Stimulated activated naive CD4-positive, alpha-beta T cell (primary cell): ENCODE measurements around the gene ITPRID2.

ENCODE experiments used
- DNase-seq, 6 experiments: peaks; one replicate each; lab custom pipeline; 2025; lab: John Stamatoyannopoulos, UW

The ITPRID2 gene

GRCh38 chr2:181891258-181891965 is at the start of gene ITPRID2:
TSS of gene ITPRID2 (plus strand) at chr2:181891730. CDS start at chr2:181892067, 337 bp downstream.
- DNase-seq: peak; percentile 29 to 66 (median 48)

DNA sequence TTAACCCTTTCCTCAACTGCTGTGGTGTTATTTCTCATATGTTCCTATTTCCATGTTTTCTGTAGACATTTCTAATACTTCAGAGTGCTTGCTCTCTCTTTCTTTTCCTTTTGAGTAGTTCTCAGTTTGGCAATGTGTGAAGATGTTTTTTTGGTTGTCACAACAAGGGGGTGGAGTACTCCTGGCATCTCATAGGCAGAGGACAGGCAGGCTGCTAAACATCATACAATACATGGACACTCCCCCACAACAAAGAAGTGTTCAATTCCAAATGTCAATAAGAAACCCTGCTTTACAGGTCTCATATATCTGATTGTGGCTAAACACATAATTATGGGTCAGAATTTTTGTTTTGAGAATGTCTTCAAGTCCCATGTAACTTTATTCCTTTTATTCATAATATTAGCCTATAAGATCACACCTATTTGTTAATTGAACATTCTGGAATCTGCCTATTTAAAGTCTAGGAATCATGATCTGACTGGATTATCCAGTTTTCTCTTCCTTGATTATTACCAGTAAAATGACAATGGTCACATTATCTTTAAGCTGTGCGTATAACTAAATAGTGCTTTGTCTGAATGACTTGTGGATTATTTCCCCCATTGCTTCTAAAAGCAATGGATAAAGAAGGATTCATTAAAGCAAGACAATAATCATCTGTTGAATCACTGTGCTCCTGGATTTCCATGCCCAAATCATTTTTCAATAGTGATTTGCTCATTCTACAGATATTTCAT is 46.8 kb upstream of the ITPRID2 start:
- no peak for DNase-seq

GRCh38 chr2:181846399-181847197 is 44.9 kb upstream of the ITPRID2 start:
- DNase-seq: no peak

DNA sequence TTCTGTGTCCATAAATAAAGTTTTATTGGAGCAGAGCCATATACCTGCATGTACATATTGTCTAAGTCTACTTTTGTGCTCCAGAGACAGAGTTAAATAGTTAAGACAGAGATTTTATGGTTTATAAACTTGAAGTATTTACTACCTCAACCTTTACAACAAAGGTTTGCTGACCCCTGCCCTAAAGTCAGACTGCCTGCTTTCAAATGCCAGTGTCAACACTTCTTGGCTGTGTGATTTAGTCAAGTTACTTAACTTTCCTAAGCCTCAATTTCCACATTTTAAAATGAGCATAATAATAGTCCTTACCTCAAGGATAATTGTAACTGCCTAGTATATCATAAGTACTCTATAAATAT is 44.4 kb upstream of the ITPRID2 start:
- DNase-seq: no peak

DNA sequence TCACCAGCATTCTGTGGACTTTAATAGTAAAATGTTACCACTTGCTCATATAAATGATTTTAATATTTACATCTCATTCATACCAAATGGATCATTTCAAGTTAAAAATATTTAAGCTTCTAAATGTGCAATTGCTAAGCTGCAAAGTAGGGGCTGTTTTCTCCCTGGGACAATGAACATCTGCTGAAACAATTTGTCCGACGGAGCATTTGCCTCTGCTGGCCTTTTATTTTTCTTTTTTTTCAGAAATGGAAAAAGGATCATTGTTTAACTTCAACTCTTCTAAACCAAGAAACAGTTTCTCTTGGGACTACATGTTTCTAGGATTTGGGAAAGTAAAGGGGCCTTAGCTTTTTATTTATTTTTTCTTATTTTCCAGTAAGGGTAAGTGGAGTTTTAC is 43.8 kb upstream of the ITPRID2 start:
- no peak for DNase-seq

- DNase-seq: no peak
Observed at GRCh38 chr2:181848261-181848886, 43.2 kb upstream of the ITPRID2 start.

DNA sequence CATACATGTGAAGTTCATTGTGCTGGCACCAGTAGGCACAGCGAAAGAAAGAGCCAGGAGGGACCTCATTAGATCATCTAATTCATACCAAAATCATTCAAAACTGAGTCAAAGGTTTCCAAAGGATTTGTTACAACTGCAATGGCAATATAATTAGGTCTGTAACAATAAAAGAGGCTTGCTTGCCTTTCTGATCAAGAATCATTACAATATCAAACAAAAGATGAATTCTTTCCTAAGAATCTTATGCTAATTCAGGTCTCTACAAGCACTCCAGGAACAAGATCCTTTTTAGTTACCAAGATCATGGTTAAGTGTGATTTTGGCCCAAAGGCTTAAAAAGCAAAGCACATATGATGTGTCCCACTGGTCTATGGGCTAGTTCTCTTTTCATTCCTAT is 41.9 kb upstream of the ITPRID2 start:
- DNase-seq: no peak

GRCh38 chr2:181850936-181851560 is 40.5 kb upstream of the ITPRID2 start:
- no peak for DNase-seq

- no peak for DNase-seq
Observed at GRCh38 chr2:181851726-181852125, 39.8 kb upstream of the ITPRID2 start.

GRCh38 chr2:181853696-181854095 is 37.8 kb upstream of the ITPRID2 start:
- no peak for DNase-seq

DNA sequence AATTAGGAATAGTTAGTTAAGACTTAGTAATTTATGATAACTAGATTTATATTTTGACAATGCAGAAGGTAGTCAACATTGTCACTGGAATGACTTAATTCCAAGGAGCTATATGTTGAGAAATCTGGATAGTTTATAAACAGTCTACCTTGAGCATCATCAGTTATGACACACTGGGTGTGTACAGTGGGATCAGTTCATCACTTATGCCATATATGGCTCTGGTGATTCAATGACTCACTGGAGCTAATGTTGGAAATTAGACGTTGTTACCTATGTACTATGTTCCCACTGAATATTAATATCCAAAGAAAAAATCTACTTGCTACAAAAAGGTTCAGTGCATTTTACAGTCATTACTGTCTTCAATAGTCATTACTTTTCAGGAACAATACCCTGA is 34.0 kb upstream of the ITPRID2 start:
- no peak for DNase-seq

DNA sequence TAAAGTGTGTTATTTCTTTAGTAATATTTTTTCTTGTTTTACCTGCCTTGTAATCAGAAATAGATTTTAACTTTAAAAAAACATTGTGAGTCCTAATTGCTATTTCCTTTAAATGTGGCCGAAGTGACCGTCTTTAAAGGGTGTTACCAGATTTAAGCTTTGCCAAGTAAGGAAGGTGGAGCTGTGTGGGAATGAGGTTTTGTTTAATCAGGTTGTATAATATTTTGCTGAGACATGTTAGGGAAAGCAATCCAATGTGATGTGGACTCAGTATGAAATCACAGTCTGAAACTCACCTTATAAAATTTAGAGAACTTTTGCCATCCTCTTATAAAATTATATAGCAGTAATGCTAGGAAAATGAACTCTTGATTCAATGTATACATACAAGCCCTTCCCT is 32.9 kb upstream of the ITPRID2 start:
- no peak for DNase-seq

DNA sequence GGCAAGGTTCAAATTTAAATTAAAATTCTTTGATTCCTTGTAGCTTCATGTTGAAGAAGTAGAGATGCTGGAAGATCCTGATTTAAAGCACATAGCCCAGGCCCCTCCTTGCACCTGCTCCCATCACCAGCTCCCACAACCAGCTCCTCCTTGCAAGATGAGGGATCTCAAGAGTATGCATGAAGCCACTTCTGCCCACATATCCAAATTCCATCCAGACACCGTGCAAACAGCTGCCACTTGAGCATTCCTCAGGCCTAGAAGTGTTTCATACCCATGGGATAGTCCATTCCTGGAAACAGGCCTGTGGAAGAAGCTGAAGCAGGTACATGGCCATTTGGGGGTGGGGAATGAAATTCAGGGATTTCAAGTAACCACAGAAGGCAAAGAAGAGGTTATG is 32.4 kb upstream of the ITPRID2 start:
- DNase-seq: no peak

GRCh38 chr2:181859803-181860202 is 31.7 kb upstream of the ITPRID2 start:
- no peak for DNase-seq

DNA sequence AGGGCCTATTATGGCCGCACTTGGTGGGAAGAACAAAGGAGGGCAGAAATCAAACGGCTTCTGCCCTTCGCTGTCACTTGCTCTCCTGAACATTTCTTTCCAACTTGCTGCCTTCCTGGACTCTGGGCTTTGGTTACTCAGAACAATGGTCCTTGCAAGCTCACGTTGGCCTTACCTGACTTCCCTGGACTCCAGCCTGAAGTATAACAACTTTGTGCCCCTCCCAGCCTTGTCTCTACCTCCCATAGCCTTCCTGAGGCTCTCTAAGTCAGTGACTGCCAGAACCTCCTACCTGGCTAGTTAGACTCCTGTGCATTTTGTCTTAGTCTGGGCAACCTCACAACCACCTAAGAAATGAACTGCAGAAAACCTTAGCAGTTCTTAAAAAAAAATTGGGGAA is 30.2 kb upstream of the ITPRID2 start:
- DNase-seq: no peak

DNA sequence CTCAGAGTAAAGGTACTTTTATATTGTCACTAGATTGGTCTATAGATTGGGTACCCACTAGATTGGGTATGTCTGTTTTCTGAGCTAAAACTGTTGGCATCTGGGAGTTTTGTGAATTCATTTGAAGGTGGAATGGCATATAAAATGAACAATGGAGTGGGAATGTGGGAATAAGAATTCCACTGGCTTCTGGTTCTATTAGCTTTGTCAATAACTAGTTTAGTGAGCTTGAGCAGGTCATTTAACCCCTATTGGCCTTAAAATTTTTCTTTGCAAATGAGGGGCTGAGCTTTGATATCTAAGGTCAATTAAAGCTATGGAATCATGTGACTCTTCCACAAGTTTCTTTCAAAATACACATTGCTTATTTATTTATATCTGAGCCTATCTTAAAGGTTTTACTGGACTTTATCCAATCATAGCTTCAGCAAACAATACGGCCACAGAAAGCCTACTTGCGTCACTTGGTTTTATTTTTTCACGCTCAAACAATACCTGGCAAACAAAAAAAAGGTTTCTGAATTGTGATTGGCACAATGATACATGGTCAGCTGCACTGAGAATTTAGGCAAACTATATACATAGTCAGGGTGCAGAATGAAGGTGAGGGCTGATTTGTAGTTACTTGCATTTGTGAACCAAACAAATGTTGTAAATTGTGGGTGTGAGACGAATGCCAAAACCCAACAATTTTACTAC is 28.8 kb upstream of the ITPRID2 start:
- DNase-seq: no peak

GRCh38 chr2:181872178-181872577 is 19.4 kb upstream of the ITPRID2 start:
- no peak for DNase-seq

- no peak for DNase-seq
Observed at GRCh38 chr2:181876614-181877063, 14.9 kb upstream of the ITPRID2 start.

- no peak for DNase-seq
Observed at GRCh38 chr2:181877181-181877664, 14.3 kb upstream of the ITPRID2 start.

- DNase-seq: no peak
Observed at GRCh38 chr2:181878448-181878847, 13.1 kb upstream of the ITPRID2 start.

- DNase-seq: no peak
Observed at GRCh38 chr2:181879295-181879694, 12.2 kb upstream of the ITPRID2 start.
